Esophagus squamous epithelium (tissue), 5 donors: ENCODE data around the gene LIMS2. TPM values are rescaled to one million over a fixed set of nuclear protein-coding genes. Genes with fewer than 3 reads are reported as not detected.

ENCODE experiments used
- DNase-seq: peaks from one replicate; lab custom pipeline; 2025; lab: John Stamatoyannopoulos, UW
- H3K27ac ChIP-seq, 4 donors: fragments of 200-600 bp; sonication (generic); one replicate each; pipeline ENCODE4 v1.5.1; 2016 to 2019; ENCODE audit warnings: mild to moderate bottlenecking in 1 of 4
- H3K27me3 ChIP-seq, 4 donors: fragments of 200-600 bp; sonication (generic); 1 replicate in 3 of 4; 2 replicates in 1 of 4; pipeline versions ENCODE4 v1.5.1 to v1.6.0; 2017 to 2021; ENCODE audit warnings: antibody characterized with exemption in 1 of 4
- H3K36me3 ChIP-seq, 3 donors: fragments of 200-600 bp; sonication (generic); one replicate each; pipeline ENCODE4 v1.5.1; 2016 to 2019
- H3K4me1 ChIP-seq, 3 donors: fragments of 200-600 bp; sonication (generic); one replicate each; pipeline ENCODE4 v1.5.1; 2017 to 2019
- H3K4me3 ChIP-seq, 4 donors: fragments of 200-600 bp; sonication (generic); 1 replicate in 3 of 4; 2 replicates in 1 of 4; pipeline ENCODE4 v1.5.1; 2016 to 2019; ENCODE audit warnings: mild to moderate bottlenecking in 2 of 4, moderate library complexity in 1 of 4
- H3K9me3 ChIP-seq, 3 donors: fragments of 200-600 bp; sonication (generic); one replicate each; pipeline ENCODE4 v1.5.1; 2016 to 2019
- POLR2A ChIP-seq, 4 donors: fragments of 450-650 bp; IDR thresholded peaks; one replicate each; pipeline ENCODE4 v1.6.1; 2017; ENCODE audit warnings: antibody characterized with exemption in 4 of 4, mild to moderate bottlenecking in 4 of 4, moderate library complexity in 3 of 4
- WGBS, 2 donors: methylation state at CpG; one replicate each; pipeline ENCODE4 v1.1.5; 2018; 5-methylcytosine and 5-hydroxymethylcytosine counted together
- intact Hi-C: fragments of 100-400 bp; cut with DNase I; formaldehyde crosslinking; loops from one replicate; pipeline ENCODE4 v1.15.0; 2022
- total RNA-seq, 4 donors: library from RNA; depleted of rRNA; stranded (reverse); fragments of >200 nt; gene quantifications; one replicate each; pipeline ENCODE4 v1.1.0, GENCODE V29; 2016
- TF ChIP-seq, protein P1 (sequence below), 6 experiments: fragments of 450-650 bp in 4 of 6; fragments of 200-600 bp in 2 of 6; sonication (generic) in 2 of 6; IDR thresholded peaks; one replicate each; pipeline ENCODE4 v1.5.1; 2016 to 2019; ENCODE audit warnings: antibody characterized with exemption in 6 of 6, mild to moderate bottlenecking in 4 of 6, moderate library complexity in 4 of 6
- donor health status: DM: yes; HTN: yes; CAD: no.

The LIMS2 gene
- total RNA-seq, 4 donors from 2014 or later = 2.4 to 29.6 (median 5.9) TPM

DNA sequence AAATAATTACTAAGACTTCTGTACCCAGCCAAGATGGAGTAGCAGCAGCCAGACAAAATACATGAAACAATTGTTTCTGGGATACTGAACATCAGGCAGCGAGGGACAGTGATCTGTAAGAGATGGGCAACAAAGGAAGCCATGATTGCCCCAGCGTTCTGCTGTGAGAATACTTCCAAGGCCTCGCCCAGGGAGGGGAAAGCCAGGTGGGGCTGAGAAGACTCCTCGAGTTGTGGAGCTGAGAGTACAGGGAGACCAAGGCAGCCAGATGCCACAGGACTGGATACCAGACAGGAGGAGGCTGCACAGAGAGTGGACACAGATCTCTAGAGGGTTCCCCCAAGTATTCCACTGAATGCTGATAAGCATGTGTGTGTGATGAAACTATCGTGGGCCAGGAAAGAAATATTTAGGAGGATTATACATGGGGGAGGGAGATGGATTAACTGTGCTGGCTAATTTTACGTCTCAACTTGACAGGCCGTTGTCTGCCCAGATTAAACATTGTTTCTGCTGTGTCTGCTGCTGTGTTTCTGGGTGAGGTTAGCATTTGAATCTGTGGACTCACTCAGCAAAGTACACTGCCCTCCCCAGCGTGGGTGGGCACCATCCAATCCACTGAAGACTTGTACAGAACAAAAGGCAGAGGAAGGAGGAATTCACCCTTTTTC lies 10.2 kb upstream of the LIMS2 start:
- intact Hi-C loops = no loop called here
- Histone ChIP-seq H3K4me1 (peaks cover 4 to 51% (median 7%) of the 10 kb centered on the region in 3 donors), H3K27me3 (no peaks in the 10 kb centered on the region), H3K4me3 (no peak overlapping the region), H3K9me3 (peaks cover 0 to 6% (median 6%) of the 10 kb centered on the region in 3 donors), H3K36me3 (no peaks in the 10 kb centered on the region), H3K27ac (peak overlapping the region in 3 of 4 donors; percentile 13 to 34 (median 32))
- 40 to 52% methylated on average over 8 of the region's 8 CpGs for WGBS, 2 donors
- TF ChIP-seq POLR2A (IDR thresholded peaks at IDR 0.05) = no peak
- no peak for DNase-seq

DNA sequence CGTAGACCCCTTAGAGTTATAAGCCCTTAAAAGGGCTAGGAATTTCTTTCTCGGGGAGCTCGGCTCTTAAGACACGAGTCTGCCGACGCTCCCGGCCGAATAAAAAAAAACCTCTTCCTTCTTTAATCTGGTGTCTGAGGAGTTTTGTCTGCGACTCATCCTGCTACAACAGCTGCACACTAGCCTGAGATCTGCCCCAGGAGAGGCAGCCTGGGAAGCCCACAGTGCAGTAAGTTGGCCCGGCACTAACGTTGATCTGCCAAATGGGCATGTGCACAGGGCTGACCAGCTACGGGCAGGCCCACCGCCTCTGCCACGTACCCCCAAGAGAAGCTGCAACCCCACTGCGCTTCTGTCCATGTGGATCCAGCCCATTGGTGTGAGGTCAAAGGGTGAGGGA lies 8.4 kb upstream of the LIMS2 start:
- no peaks in the 10 kb centered on the region for H3K36me3 ChIP-seq
- peaks cover 4 to 58% (median 7%) of the 10 kb centered on the region in 3 donors for H3K4me1 ChIP-seq
- intact Hi-C loops = no loop called here
- H3K9me3 ChIP-seq = no peaks in the 10 kb centered on the region
- no peak overlapping the region for H3K4me3 ChIP-seq
- WGBS, 2 donors = 53 to 83% methylated on average over 8 to 11 of the region's 15 CpGs
- DNase-seq = no peak
- TF ChIP-seq POLR2A (IDR thresholded peaks at IDR 0.05) = no peak
- TF ChIP-seq, protein P1, sequence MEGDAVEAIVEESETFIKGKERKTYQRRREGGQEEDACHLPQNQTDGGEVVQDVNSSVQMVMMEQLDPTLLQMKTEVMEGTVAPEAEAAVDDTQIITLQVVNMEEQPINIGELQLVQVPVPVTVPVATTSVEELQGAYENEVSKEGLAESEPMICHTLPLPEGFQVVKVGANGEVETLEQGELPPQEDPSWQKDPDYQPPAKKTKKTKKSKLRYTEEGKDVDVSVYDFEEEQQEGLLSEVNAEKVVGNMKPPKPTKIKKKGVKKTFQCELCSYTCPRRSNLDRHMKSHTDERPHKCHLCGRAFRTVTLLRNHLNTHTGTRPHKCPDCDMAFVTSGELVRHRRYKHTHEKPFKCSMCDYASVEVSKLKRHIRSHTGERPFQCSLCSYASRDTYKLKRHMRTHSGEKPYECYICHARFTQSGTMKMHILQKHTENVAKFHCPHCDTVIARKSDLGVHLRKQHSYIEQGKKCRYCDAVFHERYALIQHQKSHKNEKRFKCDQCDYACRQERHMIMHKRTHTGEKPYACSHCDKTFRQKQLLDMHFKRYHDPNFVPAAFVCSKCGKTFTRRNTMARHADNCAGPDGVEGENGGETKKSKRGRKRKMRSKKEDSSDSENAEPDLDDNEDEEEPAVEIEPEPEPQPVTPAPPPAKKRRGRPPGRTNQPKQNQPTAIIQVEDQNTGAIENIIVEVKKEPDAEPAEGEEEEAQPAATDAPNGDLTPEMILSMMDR (IDR thresholded peaks at IDR 0.05) = no peak
- peak overlapping the region in 2 of 4 donors; percentile 42 to 50 for H3K27ac ChIP-seq
- no peaks in the 10 kb centered on the region for H3K27me3 ChIP-seq

DNA sequence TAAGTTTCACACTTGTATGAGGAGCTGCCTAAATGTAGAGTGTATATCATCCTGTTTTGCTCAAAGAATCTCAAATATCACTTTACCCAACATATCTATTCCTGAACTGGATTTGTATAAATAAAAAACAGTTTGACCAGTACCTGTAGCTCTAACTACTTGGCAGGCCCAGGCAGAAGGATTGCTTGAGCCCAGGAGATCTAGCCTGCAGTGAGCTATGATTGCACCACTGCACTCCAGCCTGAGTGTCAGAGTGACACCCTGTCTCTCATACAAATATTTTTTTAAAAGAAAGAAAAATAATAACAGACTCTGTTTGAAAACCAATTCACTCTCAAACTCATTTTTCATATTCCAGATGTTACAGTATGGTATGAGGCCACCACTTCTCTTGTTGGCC lies 7.7 kb upstream of the LIMS2 start:
- DNase-seq = no peak
- intact Hi-C loops = no loop called here
- H3K9me3 ChIP-seq = no peaks in the 10 kb centered on the region
- no peak overlapping the region for H3K4me3 ChIP-seq
- peak overlapping the region in 1 of 4 donors; percentile 50 for H3K27ac ChIP-seq
- peaks cover 0 to 4% (median 0%) of the 10 kb centered on the region in 4 donors for H3K27me3 ChIP-seq
- no peaks in the 10 kb centered on the region for H3K36me3 ChIP-seq
- no peak for TF ChIP-seq POLR2A (IDR thresholded peaks at IDR 0.05)
- TF ChIP-seq, protein P1 (IDR thresholded peaks at IDR 0.05) = no peak
- peaks cover 4 to 58% (median 7%) of the 10 kb centered on the region in 3 donors for H3K4me1 ChIP-seq

DNA sequence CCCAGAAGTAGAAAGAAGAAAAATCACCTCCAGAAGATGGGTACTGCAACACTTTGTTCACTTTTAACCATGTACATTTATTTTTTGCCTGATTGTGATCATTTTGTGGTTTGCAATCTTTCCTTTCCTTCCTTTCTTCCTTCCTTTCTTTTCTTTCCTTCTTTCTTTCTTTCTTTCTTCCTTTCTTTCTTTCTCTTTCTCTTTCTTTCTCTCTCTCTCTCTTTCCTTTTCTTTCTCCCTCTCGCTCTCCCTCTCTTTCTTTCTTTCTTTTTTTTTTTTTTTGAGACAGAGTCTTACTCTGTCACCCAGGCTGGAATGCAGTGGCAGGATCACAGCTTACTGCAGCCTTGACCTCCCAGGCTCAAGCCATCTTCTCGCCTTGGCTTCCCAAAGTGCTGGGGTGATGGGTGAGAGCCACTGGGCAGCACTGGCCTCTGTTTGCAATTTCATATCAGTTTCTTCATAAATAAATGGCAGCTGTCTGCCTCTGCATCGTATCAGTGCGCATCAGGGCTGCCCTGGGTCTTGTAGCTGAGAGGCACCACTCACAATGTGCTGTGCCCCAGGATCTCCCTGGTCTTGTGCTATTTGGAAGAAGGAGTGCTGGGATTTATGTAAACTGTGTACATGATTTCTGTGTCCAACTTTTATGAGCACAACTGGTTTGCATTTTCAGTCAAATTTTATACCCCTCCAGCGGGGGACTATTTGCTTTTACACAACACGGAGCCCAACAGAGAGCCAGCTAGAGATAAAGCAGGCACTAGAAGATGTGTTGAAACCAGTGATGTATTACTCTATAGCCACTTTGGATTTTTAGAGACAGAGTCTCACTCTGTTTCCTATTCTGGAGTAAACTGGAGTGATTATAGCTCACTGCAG lies 6.9 kb upstream of the LIMS2 start:
- no peaks in the 10 kb centered on the region for H3K9me3 ChIP-seq
- intact Hi-C loops = no loop called here
- H3K27ac ChIP-seq = peak overlapping the region in 1 of 4 donors; percentile 50
- H3K4me1 ChIP-seq = peaks cover 4 to 58% (median 7%) of the 10 kb centered on the region in 3 donors
- TF ChIP-seq, protein P1 (IDR thresholded peaks at IDR 0.05) = no peak
- TF ChIP-seq POLR2A (IDR thresholded peaks at IDR 0.05) = no peak
- peaks cover 0 to 4% (median 0%) of the 10 kb centered on the region in 4 donors for H3K27me3 ChIP-seq
- no peak overlapping the region for H3K4me3 ChIP-seq
- no peak for DNase-seq
- WGBS, 2 donors = 88 to 89% methylated on average over 4 to 6 of the region's 6 CpGs
- H3K36me3 ChIP-seq = no peaks in the 10 kb centered on the region

DNA sequence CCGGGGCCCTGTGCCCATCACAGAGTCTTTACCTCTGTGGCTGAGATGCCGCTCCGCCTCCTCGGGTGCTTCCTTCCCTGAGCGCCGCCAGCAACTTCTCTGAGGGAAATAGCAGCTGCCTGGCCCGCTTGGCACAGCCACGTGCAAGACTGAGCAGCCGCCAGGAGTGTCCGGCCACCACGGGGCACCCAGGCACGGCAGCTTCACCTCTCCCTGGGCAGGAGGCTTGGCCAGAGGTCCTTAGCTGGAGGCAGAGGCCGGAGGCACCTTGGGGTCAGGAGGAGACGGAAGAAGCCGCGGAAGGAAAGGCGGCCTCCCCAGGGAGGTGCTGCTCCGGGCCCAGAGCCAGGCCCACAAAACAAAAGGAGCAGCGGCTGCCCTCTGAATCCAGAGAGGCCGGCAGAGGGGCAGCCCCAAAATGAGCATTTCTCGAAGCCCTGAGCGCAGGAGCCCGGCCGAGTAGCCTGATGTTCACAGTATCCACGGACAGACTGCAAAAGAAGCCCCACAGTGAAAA lies 6.0 kb upstream of the LIMS2 start:
- TF ChIP-seq, protein P1 (IDR thresholded peaks at IDR 0.05) = no peak
- WGBS, 2 donors = 41 to 50% methylated on average over 5 to 13 of the region's 25 CpGs
- intact Hi-C loops = no loop called here
- Histone ChIP-seq H3K36me3 (no peaks in the 10 kb centered on the region), H3K4me3 (peak overlapping the region in 2 of 4 donors; percentile 27 to 50), H3K27ac (peak overlapping the region in 2 of 4 donors; percentile 17 to 57), H3K27me3 (peaks cover 0 to 12% (median 0%) of the 10 kb centered on the region in 4 donors), H3K4me1 (peaks cover 4 to 64% (median 7%) of the 10 kb centered on the region in 3 donors), H3K9me3 (no peaks in the 10 kb centered on the region)
- no peak for DNase-seq
